GM13977 (cell line): Measurements from ENCODE around the gene CAMK1D.

Experiments
- DNase-seq: peaks from one replicate; pipeline ENCODE4 v3.0.0; 2012; ENCODE audit warnings: low spot score
- in situ Hi-C: fragments of 300-500 bp; cut with MboI; formaldehyde crosslinking; loops from one replicate; pipeline ENCODE4 v1.12.0; 2022; ENCODE audit warnings: low sequenced_read_pairs, low pct_unique_long_range_greater_than_20kb, mixed read lengths, inconsistent platforms; ENCODE audit not compliant: unreplicated experiment
- TF ChIP-seq, protein P1 (sequence below): IDR thresholded peaks from 2 replicates; pipeline ENCODE4 v1.5.1; 2012; ENCODE audit warnings: mild to moderate bottlenecking, control low read depth; ENCODE audit not compliant: insufficient read depth; ENCODE audit errors: extremely low read depth, missing control alignments

Gene CAMK1D

GRCh38 chr10:12635127-12635541 lies 285.8 kb downstream of the CAMK1D start:
- no peak for DNase-seq
- TF ChIP-seq, protein P1, sequence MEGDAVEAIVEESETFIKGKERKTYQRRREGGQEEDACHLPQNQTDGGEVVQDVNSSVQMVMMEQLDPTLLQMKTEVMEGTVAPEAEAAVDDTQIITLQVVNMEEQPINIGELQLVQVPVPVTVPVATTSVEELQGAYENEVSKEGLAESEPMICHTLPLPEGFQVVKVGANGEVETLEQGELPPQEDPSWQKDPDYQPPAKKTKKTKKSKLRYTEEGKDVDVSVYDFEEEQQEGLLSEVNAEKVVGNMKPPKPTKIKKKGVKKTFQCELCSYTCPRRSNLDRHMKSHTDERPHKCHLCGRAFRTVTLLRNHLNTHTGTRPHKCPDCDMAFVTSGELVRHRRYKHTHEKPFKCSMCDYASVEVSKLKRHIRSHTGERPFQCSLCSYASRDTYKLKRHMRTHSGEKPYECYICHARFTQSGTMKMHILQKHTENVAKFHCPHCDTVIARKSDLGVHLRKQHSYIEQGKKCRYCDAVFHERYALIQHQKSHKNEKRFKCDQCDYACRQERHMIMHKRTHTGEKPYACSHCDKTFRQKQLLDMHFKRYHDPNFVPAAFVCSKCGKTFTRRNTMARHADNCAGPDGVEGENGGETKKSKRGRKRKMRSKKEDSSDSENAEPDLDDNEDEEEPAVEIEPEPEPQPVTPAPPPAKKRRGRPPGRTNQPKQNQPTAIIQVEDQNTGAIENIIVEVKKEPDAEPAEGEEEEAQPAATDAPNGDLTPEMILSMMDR, result no peak
- in situ Hi-C loops, result no loop called here

- TF ChIP-seq, protein P1, result no peak
- in situ Hi-C loops, result no loop called here
- DNase-seq, result no peak
Measured at GRCh38 chr10:12636571-12636970, 287.2 kb downstream of the CAMK1D start.

- DNase-seq, result no peak
- in situ Hi-C loops, result no loop called here
- TF ChIP-seq, protein P1, result no peak
Measured at GRCh38 chr10:12637649-12638048, 288.3 kb downstream of the CAMK1D start.

DNA sequence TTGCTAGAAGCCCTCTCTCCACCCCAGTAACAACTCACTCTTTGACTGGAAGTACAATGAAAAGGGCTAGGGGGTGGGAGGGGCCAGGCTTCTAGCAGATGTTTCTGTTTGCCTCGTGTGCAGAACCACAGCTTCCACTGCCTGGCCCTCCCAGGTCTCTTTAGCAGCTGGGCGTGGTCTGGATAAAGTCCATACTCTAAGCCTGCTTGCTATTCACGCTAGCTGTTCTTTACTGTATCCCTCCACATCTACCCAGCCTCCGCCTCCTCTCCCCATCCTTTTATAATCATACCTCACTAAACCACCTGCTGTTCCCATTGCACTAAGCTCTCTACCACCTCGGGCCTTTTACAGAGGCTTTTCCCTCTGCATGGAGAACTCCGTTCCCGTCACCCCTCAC lies 288.8 kb downstream of the CAMK1D start:
- TF ChIP-seq, protein P1, result no peak
- in situ Hi-C loops, result no loop called here
- DNase-seq, result peak; percentile 28

DNA sequence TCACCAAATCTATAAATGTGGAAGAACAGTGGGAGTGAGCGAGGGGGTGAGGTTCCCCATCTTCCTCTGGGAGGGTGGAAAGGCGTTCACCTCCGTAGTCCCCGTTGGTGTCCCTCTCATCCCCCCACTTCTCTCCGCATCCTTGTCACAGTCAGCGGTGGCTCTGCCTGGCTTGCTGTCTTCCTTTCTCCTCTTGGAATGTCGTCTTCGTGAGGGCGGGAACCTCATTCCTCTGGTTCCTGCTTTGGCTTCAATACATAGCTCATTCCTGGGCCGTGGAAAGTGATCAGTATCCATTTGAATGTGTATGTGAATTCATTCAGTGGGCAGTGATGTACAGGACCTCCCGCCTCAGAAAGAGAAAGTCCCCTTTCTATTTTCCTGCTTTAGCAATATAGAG lies 289.4 kb downstream of the CAMK1D start:
- no peak for DNase-seq
- in situ Hi-C loops, result no loop called here
- TF ChIP-seq, protein P1, result no peak

DNA sequence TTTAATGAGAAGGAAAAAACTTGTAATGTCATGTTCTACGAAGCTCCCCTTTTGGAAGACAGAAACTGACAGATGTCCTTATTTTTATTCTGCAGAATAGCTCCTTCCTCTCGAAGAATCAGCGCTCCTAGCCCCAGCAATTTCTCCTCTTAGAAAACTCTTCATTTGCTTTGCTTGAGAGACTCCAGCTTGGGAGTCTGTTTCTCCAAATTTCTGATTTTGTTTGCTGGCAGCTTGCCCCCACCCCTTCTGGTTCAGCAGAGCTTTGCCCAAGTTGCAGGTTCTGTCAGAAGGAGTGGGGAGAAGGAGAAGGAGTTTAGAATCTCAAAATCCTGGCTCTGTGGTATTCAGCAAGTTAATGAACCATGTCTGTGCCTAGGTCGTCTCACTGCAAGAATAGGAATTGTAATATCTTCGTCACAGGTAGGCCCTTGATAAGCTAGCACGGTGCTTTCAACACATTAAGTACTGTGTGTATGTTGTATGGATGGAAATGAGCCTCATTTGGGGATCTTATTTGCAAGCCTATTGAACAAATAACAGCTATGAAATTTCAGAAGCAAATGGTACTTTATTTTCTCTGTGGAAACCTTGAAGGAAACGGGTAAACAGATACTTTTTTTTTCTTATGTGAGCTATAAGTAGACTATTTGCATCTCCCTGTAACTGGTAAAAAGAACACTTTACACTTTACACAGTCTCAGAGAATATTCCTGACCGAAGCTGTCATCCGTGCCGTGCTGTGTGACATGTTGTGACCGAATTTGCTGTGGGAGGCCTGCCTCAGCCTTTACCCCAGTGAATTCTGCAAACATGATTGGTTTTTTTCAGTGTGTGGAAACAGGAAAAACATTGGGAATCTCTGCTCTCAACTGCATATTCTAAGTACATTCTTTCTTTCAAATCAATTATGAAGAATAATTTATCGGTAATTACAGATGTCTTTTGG lies 290.9 kb downstream of the CAMK1D start:
- TF ChIP-seq, protein P1, result no peak
- no peak for DNase-seq
- in situ Hi-C loops, result loop anchor here (10.0 kb wide), 1 partner anchor 375 kb away; no protein-coding TSS in a partner anchor
